ENCODE results near the gene ASB2. TPM values are rescaled to one million over a fixed set of nuclear protein-coding genes. Genes with fewer than 3 reads are reported as not detected.

ASB2 gene
- total RNA-seq, 1 donor = 2.0 TPM

DNA sequence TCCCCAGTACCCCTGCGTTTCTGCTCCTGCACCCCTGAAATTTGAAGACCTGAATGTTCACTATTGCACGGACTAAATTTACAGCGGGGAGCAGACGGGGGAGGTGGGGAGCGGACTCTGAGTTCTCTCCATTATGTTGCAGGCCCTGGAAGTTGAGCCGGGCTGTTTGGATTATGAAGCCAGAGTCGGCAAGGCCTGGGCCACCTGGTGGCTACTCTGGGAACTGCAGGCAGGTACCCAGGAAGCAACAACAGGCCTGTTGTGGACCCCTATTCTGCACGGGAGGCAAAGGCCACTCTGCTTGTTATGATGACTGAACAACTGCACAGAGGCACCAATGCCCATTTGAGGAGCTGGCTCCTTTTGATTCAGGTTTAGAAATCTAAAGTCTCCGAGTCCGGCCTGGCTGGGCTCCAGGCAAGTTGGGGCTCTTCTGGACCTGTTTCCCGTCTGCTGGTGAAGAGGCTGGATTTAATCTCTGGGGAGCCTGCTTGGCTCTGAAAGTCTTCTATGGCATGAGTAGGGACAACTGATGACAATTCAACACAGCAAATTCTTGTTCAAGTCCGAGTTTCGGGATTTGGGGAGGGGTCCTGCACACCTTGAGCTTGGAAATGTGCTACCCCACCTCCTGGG is 83.3 kb downstream of the ASB2 start:
- H3K4me3 ChIP-seq (ENCODE audit: low read length) = no peak overlapping the region
- no peaks in the 10 kb centered on the region for H3K9me3 ChIP-seq (ENCODE audit: low read depth, low read length)
- H3K4me1 ChIP-seq (ENCODE audit: insufficient read depth, low read length) = no peaks in the 10 kb centered on the region
- no peaks in the 10 kb centered on the region for H3K27me3 ChIP-seq (ENCODE audit: insufficient read depth, low read length)

DNA sequence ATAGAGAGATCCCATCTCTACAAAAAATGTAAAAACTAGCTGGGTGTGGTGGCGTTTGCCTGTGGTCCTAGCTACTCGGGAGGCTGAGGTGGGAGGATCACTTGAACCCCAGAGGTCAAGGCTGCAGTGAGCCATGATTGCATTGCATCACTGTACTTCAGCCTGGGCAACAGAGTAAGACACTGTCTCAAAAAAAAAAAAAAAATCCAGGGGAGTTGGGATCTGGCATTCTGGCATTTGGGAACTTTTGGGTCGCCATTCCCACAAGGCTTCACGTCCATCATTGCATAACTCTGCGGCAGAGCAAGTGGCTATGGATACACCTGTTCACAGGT is 83.9 kb downstream of the ASB2 start:
- no peak overlapping the region for H3K4me3 ChIP-seq (ENCODE audit: low read length)
- no peaks in the 10 kb centered on the region for H3K9me3 ChIP-seq (ENCODE audit: low read depth, low read length)
- H3K4me1 ChIP-seq (ENCODE audit: insufficient read depth, low read length) = no peaks in the 10 kb centered on the region
- H3K27me3 ChIP-seq (ENCODE audit: insufficient read depth, low read length) = no peaks in the 10 kb centered on the region

DNA sequence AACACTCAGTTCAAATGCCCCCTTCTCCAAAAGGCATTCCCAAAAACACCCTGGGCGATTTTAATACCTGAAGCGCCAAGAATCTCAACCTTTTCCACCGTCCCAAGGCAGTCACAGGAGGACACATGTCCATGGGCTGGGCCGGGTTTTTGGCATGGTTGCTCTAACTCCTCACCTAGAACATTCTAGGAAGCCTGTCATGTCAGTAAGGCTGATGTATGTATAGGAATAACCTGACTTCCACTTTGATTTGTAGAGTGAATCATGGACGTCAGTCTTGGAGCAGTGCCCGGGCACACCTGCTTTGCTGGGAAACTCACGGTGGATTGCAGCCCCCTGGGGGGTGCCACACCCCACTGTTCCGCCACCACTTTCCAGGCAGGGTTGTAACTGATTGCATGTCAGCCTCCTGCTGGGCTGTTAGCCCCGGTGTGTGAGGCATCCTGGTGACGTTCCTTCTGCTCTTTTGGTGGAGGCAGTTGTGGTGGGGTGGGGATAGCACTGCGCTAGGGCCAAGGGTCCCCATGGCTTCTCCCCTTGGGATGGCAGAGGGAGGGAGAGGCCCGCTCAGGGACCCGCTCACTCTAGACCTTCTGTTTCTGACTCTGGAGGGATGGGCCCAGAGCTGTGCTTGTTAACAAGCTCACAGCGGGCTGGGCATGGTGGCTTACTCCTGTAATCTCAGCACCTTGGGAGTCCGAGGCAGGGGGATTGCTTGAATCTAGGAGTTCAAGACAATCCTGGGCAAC is 84.4 kb downstream of the ASB2 start:
- H3K27me3 ChIP-seq (ENCODE audit: insufficient read depth, low read length) = no peaks in the 10 kb centered on the region

DNA sequence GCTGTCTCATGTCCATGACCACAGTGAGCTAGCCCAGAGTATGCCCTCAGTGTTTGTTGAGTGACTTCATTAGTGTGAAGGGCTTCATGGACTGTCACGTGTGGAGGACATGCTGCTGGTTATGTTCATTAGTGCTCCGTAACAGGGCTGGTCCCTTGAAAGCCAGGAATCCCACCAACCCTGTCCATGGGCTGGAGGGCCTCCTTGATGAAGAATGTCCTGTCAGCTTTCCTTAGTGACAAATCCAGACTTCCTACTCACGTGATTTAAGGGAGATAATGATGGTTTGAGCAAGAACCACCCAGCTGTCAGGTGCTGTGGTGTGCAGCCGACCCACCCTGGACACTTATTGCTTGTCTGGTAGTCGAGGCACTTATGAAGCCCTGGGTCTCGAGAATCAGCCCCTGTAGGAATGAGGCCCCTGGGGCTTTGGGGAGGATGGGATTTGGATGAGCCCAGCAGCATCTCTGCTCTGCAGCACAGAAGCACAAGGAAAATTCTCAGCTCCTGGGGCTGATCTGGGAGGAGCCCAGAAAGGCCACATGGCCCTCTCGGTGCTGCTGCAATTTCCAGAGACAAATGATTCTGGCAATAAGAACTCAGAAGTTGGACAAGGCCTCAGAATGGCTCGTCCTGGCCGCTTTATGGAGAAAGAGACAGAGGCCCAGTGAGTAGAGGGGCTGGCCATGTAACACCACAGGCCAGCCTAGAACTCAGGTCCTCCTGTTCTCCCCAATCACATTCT is 86.5 kb downstream of the ASB2 start:
- H3K4me3 ChIP-seq (ENCODE audit: low read length) = no peak overlapping the region
- H3K4me1 ChIP-seq (ENCODE audit: insufficient read depth, low read length) = no peaks in the 10 kb centered on the region

More for the DNA sequence above, 84.4 kb downstream of the ASB2 start:
- no peaks in the 10 kb centered on the region for H3K9me3 ChIP-seq (ENCODE audit: low read depth, low read length)
- H3K4me3 ChIP-seq (ENCODE audit: low read length) = no peak overlapping the region
- H3K4me1 ChIP-seq (ENCODE audit: insufficient read depth, low read length) = no peaks in the 10 kb centered on the region

DNA sequence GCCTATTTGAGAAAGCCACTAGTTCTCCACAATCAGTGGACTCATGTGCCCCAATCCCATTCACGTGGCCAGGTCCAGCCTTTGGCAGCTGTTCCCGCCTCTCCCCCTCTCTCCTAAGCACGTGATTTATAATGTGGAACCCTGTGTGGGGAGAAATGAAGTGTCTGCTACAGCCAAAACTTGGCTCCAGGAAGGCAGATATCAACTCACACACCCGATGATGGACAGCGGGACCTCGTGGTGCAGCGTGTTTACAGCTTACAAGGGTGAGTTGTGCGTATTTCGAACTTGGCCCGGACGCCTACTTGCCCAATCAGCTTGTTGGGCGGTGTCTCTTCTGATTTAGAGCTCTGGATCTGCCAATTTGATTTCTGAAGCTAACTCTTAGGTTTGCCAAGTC is 87.4 kb downstream of the ASB2 start:
- Histone ChIP-seq H3K9me3 (ENCODE audit: low read depth, low read length) (no peaks in the 10 kb centered on the region), H3K4me3 (ENCODE audit: low read length) (no peak overlapping the region), H3K4me1 (ENCODE audit: insufficient read depth, low read length) (no peaks in the 10 kb centered on the region), H3K27me3 (ENCODE audit: insufficient read depth, low read length) (no peaks in the 10 kb centered on the region)

More for the DNA sequence above, 86.5 kb downstream of the ASB2 start:
- H3K27me3 ChIP-seq (ENCODE audit: insufficient read depth, low read length) = no peaks in the 10 kb centered on the region
- no peaks in the 10 kb centered on the region for H3K9me3 ChIP-seq (ENCODE audit: low read depth, low read length)

DNA sequence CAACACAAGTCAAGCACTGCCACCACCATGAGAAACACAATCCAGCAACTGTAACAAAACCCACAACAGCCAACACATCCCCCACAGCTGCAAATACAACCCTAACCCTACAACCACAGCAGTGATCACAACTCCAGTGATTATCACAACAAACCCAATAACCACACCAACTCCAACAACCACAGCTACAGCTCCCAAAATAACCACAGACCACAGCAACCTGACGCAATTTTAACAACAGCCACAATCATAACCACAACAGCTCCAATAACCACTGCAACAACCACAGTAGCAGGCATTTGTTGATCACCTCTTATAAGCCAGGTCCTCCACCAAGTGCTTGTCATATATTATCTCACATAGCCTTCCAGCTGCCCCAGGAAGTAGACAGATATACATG is 91.4 kb downstream of the ASB2 start:
- no peak overlapping the region for H3K4me3 ChIP-seq (ENCODE audit: low read length)
- no peaks in the 10 kb centered on the region for H3K9me3 ChIP-seq (ENCODE audit: low read depth, low read length)
- no peaks in the 10 kb centered on the region for H3K4me1 ChIP-seq (ENCODE audit: insufficient read depth, low read length)
- H3K27me3 ChIP-seq (ENCODE audit: insufficient read depth, low read length) = no peaks in the 10 kb centered on the region

Other genes starting within 250 kb of the ASB2 start
- not detected for gene PRIMA1, start 188.1 kb downstream of the ASB2 start, total RNA-seq
- not detected for gene FAM181A, start 49.2 kb downstream of the ASB2 start, total RNA-seq
- not detected for gene CCDC197, start 20.7 kb upstream of the ASB2 start, total RNA-seq
- 0.10 TPM for gene OTUB2, start 49.8 kb upstream of the ASB2 start, total RNA-seq
- gene DDX24, start 104.6 kb upstream of the ASB2 start, total RNA-seq = 319 TPM
- gene IFI27L1, start 104.7 kb upstream of the ASB2 start, total RNA-seq = 1.0 TPM
- gene IFI27, start 134.2 kb upstream of the ASB2 start, total RNA-seq = 0.84 TPM
- gene IFI27L2, start 153.0 kb upstream of the ASB2 start, total RNA-seq = 23.9 TPM
- gene PPP4R4, start 197.8 kb upstream of the ASB2 start, total RNA-seq = 0.84 TPM